Gastroesophageal sphincter (tissue), 4 donors: ENCODE measurements around the gene KDM3B. TPM values are rescaled to one million over a fixed set of nuclear protein-coding genes. Genes with fewer than 3 reads are reported as not detected.

Experiments used
- ATAC-seq: fragments of 150-250 bp; one replicate; pipeline ENCODE4 v1.9.1; 2016; ENCODE audit warnings: mild to moderate bottlenecking, moderate library complexity
- H3K27ac ChIP-seq, 4 donors: fragments of 200-600 bp; sonication (generic) in 3 of 4; 1 replicate in 3 of 4; 2 replicates in 1 of 4; pipeline ENCODE4 v1.5.1; 2016 to 2019
- H3K27me3 ChIP-seq: fragments of 200-600 bp; sonication (generic); one replicate; pipeline ENCODE4 v1.5.1; 2019
- H3K36me3 ChIP-seq, 2 donors: fragments of 200-600 bp; sonication (generic); one replicate each; pipeline ENCODE4 v1.5.1; 2019; ENCODE audit warnings: control low read depth in 1 of 2
- H3K4me1 ChIP-seq, 3 donors: fragments of 200-600 bp; sonication (generic); 1 replicate in 2 of 3; 2 replicates in 1 of 3; pipeline ENCODE4 v1.5.1; 2016 to 2019; ENCODE audit warnings: control low read depth in 2 of 3
- H3K4me3 ChIP-seq, 2 donors: fragments of 200-600 bp; sonication (generic); one replicate each; pipeline ENCODE4 v1.5.1; 2019; ENCODE audit warnings: mild to moderate bottlenecking in 1 of 2, moderate library complexity in 1 of 2
- H3K9me3 ChIP-seq, 3 donors: fragments of 200-600 bp; sonication (generic); one replicate each; pipeline ENCODE4 v1.5.1; 2017 to 2019; ENCODE audit warnings: control low read depth in 2 of 3
- EP300 ChIP-seq: sonication (generic); formaldehyde crosslinking; IDR thresholded peaks from one replicate; pipeline ENCODE4 v1.6.1; 2017; ENCODE audit warnings: antibody characterized with exemption, mild to moderate bottlenecking
- POLR2A ChIP-seq, 2 donors: fragments of 450-650 bp; IDR thresholded peaks; one replicate each; pipeline ENCODE4 v1.6.1; 2017; ENCODE audit warnings: antibody characterized with exemption in 2 of 2, mild to moderate bottlenecking in 2 of 2, moderate library complexity in 1 of 2
- POLR2AphosphoS5 ChIP-seq: sonication (generic); formaldehyde crosslinking; IDR thresholded peaks from one replicate; pipeline ENCODE4 v1.6.1; 2017; ENCODE audit warnings: antibody characterized with exemption
- WGBS, 2 donors: methylation state at CpG; one replicate each; pipeline ENCODE4 v1.1.5; 2018; ENCODE audit warnings: low coverage in 1 of 2; 5-methylcytosine and 5-hydroxymethylcytosine counted together
- total RNA-seq, 4 donors: library from RNA; depleted of rRNA; stranded (reverse); fragments of >200 nt; gene quantifications; one replicate each; pipeline ENCODE4 v1.1.0, GENCODE V29; 2016
- TF ChIP-seq, protein P1 (sequence below), 4 experiments: fragments of 200-600 bp in 2 of 4; fragments of 450-650 bp in 2 of 4; sonication (generic) in 1 of 4; IDR thresholded peaks; one replicate each; pipeline ENCODE4 v1.5.1; 2017 to 2019; ENCODE audit warnings: antibody characterized with exemption in 4 of 4, mild to moderate bottlenecking in 2 of 4, moderate library complexity in 2 of 4

The KDM3B gene
- total RNA-seq, 4 donors from 2014 or later, result 63.4 to 94.0 (median 77.8) TPM

DNA sequence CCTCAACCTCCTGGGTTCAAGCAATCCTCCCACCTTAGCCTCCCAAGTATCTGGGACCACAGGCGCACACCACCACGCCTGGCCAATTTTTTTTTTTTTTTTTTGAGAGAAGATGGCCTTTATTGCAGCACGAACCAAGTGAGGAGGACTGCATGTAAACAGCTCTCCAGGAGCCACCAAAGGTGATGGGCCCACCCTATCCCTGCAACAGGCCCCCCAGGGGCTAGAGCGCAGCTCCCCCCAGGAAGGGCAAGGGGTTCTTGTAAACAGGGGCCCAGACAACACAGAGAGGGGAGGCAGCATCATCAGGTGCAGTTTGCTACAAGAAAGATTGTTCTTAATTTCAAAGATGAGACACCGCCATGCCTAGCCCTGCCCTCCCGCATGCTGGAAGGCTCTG lies 100.2 kb downstream of the KDM3B start:
- H3K9me3 ChIP-seq, result no peaks in the 10 kb centered on the region
- no peaks in the 10 kb centered on the region for H3K36me3 ChIP-seq
- peaks cover 0 to 21% (median 9%) of the 10 kb centered on the region in 3 donors for H3K4me1 ChIP-seq
- WGBS, 2 donors, result 100% methylated on average over 2 of the region's 6 CpGs; no CpG with 5 or more reads in 1 of the 2 donors
- no peak overlapping the region for H3K4me3 ChIP-seq
- H3K27ac ChIP-seq, result no peak overlapping the region
- H3K27me3 ChIP-seq, result no peaks in the 10 kb centered on the region
- no peak for TF ChIP-seq EP300
- no peak for TF ChIP-seq POLR2AphosphoS5
- no peak for TF ChIP-seq POLR2A (IDR thresholded peaks at IDR 0.05)
- TF ChIP-seq, protein P1, sequence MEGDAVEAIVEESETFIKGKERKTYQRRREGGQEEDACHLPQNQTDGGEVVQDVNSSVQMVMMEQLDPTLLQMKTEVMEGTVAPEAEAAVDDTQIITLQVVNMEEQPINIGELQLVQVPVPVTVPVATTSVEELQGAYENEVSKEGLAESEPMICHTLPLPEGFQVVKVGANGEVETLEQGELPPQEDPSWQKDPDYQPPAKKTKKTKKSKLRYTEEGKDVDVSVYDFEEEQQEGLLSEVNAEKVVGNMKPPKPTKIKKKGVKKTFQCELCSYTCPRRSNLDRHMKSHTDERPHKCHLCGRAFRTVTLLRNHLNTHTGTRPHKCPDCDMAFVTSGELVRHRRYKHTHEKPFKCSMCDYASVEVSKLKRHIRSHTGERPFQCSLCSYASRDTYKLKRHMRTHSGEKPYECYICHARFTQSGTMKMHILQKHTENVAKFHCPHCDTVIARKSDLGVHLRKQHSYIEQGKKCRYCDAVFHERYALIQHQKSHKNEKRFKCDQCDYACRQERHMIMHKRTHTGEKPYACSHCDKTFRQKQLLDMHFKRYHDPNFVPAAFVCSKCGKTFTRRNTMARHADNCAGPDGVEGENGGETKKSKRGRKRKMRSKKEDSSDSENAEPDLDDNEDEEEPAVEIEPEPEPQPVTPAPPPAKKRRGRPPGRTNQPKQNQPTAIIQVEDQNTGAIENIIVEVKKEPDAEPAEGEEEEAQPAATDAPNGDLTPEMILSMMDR (IDR thresholded peaks at IDR 0.05), result no peak
- no peak for ATAC-seq

- Histone ChIP-seq H3K4me1 (peaks cover 0 to 29% (median 15%) of the 10 kb centered on the region in 3 donors), H3K9me3 (no peaks in the 10 kb centered on the region), H3K4me3 (no peak overlapping the region), H3K27ac (no peak overlapping the region), H3K27me3 (no peaks in the 10 kb centered on the region), H3K36me3 (no peaks in the 10 kb centered on the region)
- TF ChIP-seq POLR2AphosphoS5 (no peak), EP300 (no peak), POLR2A (IDR thresholded peaks at IDR 0.05) (no peak)
- TF ChIP-seq, protein P1 (IDR thresholded peaks at IDR 0.05), result no peak
- 75 to 85% methylated on average over 1 to 5 of the region's 13 CpGs for WGBS, 2 donors
- no peak for ATAC-seq
These were observed 101.1 kb downstream of the KDM3B start for GRCh38 chr5:138453590-138453989.

DNA sequence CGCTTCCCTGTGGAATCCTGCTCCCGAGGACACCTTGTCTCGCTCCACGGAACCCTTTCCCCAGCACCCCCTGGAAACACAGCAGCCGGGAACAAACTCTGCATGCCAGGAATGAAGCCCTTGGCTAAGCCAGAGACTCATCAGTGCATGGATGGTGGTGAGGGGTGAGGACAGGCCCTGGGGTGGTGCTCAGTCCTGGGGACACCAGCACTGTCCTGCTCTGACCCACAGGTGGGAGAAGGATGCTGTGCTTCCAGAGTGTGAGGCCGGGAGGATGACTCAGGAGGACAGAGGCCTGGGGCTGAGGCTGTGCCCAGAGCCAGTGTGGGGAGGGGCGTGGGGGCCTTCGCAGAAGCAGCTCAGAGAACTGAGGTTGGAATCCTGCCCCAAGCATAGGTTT lies 101.6 kb downstream of the KDM3B start:
- WGBS, 2 donors, result 85% methylated on average over 3 of the region's 8 CpGs; no CpG with 5 or more reads in 1 of the 2 donors
- H3K4me3 ChIP-seq, result no peak overlapping the region
- H3K36me3 ChIP-seq, result no peaks in the 10 kb centered on the region
- no peaks in the 10 kb centered on the region for H3K9me3 ChIP-seq
- H3K4me1 ChIP-seq, result peaks cover 0 to 31% (median 16%) of the 10 kb centered on the region in 3 donors
- H3K27me3 ChIP-seq, result no peaks in the 10 kb centered on the region
- no peak for ATAC-seq
- no peak overlapping the region for H3K27ac ChIP-seq
- TF ChIP-seq, protein P1 (IDR thresholded peaks at IDR 0.05), result no peak
- TF ChIP-seq POLR2AphosphoS5, result no peak
- TF ChIP-seq POLR2A (IDR thresholded peaks at IDR 0.05), result no peak
- no peak for TF ChIP-seq EP300

DNA sequence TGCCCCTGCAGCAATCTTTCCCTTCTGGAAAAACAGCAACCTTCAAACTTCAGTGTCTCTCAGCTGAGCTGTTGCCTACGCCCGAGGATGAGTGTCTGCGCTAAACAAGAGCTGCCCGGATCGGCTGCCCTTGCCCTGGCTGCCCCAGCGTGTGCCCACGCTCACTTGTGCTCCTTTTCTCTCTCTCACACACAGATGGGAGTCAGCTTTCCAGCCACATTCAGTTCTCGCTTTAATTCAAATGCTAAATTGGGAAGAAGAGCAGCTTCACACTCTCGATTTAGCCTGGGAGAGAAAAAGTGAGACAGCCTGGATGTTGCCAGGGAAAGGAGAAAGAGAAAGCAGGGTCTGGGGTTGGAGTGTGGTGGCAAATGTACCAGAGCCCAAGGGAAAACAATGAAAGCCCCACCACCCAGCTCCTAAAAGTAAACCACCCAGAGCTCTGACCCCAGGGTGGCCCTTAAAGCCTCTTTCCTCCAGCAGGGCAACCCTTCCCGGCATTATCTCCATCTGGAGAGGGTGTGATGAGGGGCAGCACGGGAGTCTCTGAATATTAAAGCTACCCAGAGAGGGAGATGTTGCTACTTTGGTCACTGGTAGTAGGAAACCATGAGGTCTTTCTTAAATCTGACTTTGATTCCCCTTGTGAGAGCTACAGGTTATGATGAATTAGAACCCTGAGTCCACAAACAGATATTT lies 102.9 kb downstream of the KDM3B start:
- H3K4me1 ChIP-seq, result peaks cover 0 to 26% (median 7%) of the 10 kb centered on the region in 3 donors
- no peaks in the 10 kb centered on the region for H3K36me3 ChIP-seq

More for the DNA sequence above, 102.9 kb downstream of the KDM3B start:
- TF ChIP-seq EP300 (no peak), POLR2AphosphoS5 (no peak), POLR2A (IDR thresholded peaks at IDR 0.05) (no peak)
- TF ChIP-seq, protein P1 (IDR thresholded peaks at IDR 0.05), result no peak
- H3K4me3 ChIP-seq, result no peak overlapping the region
- peak overlapping the region in 1 of 4 donors; percentile 19 for H3K27ac ChIP-seq
- no peak for ATAC-seq
- 76% methylated on average over 7 of the region's 11 CpGs; no CpG with 5 or more reads in 1 of the 2 donors for WGBS, 2 donors
- H3K27me3 ChIP-seq, result no peaks in the 10 kb centered on the region
- no peaks in the 10 kb centered on the region for H3K9me3 ChIP-seq
